ENCODE data around the gene TMEM255B. TPM values are rescaled to one million over a fixed set of nuclear protein-coding genes. Genes with fewer than 3 reads are reported as not detected.

The TMEM255B gene
- total and polyA plus RNA-seq, 9 donors = 0.60 to 18.6 (median 7.9) TPM

DNA sequence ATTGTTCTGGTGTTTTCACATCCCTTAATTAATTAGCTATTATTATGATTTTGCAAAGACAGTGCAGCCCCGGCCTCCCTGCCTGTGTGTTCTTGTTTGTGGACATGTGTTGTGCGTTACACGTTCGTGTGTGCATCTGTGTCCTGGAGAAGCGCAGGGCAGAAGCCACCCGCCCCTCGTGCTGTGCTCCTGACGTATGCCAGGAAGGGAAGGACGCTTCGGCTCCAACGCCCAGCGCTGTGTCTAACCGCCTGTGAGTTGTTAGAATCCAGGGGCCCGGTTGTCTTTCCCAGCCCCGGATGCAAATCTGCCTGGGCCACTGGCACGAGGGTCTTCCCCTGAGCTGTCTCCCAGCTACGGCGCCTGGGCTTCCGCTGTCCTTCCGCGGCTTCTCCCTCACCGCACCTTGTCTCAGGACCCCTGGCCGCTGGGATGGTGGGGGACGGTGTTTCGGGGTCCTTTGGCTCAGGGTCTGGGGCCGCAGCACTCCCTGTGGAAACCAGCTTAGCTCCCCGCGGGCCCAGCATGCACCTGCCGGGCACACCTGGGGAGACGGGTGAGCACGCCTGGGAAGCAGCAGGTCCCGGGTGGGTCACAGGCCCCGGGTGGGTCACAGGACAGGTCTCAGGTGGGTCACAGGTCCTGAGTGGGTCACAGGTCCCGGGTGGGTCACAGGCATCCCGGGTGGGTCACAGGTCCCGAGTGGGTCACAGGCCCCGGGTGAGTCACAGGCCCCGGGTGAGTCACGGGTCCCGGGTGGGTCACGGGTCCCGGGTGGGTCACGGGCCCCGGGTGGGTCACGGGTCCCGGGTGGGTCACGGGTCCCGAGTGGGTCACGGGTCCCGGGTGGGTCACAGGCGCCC, 53.4 kb downstream of the TMEM255B start:
- intact Hi-C loops (cut with DNase I) = loop anchor here in 1 of 4 donors (5.0 kb wide), 1 partner anchor 415 kb away; no protein-coding TSS in a partner anchor

GRCh38 chr13:113813070-113813748, 54.2 kb downstream of the TMEM255B start:
- TF ChIP-seq POLR2A (IDR thresholded peaks at IDR 0.05) (no peak), EP300 (IDR thresholded peaks at IDR 0.05) (no peak)
- TF ChIP-seq, protein P1, sequence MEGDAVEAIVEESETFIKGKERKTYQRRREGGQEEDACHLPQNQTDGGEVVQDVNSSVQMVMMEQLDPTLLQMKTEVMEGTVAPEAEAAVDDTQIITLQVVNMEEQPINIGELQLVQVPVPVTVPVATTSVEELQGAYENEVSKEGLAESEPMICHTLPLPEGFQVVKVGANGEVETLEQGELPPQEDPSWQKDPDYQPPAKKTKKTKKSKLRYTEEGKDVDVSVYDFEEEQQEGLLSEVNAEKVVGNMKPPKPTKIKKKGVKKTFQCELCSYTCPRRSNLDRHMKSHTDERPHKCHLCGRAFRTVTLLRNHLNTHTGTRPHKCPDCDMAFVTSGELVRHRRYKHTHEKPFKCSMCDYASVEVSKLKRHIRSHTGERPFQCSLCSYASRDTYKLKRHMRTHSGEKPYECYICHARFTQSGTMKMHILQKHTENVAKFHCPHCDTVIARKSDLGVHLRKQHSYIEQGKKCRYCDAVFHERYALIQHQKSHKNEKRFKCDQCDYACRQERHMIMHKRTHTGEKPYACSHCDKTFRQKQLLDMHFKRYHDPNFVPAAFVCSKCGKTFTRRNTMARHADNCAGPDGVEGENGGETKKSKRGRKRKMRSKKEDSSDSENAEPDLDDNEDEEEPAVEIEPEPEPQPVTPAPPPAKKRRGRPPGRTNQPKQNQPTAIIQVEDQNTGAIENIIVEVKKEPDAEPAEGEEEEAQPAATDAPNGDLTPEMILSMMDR (IDR thresholded peaks at IDR 0.05) = no peak
- Histone ChIP-seq H3K4me3 (no peak overlapping the region), H3K27me3 (no peaks in the 10 kb centered on the region), H3K9me3 (no peaks in the 10 kb centered on the region), H3K4me1 (ENCODE audit: insufficient read depth) (peaks cover 11% of the 10 kb centered on the region), H3K36me3 (no peaks in the 10 kb centered on the region), H3K27ac (peak overlapping the region in 1 of 2 donors; percentile 15)
- intact Hi-C loops (cut with DNase I) = loop anchor here in 1 of 4 donors (5.0 kb wide), 1 partner anchor 414 kb away; no protein-coding TSS in a partner anchor
- DNase-seq = peak in 1 of 5 donors; percentile 20
- 65 to 67% (median 65%) methylated on average over 29 to 30 of the region's 30 CpGs for WGBS, 3 donors

More for the DNA sequence above, 53.4 kb downstream of the TMEM255B start:
- Histone ChIP-seq H3K4me1 (ENCODE audit: insufficient read depth) (peaks cover 11% of the 10 kb centered on the region), H3K27me3 (no peaks in the 10 kb centered on the region), H3K36me3 (no peaks in the 10 kb centered on the region), H3K9me3 (no peaks in the 10 kb centered on the region), H3K27ac (no peak overlapping the region), H3K4me3 (no peak overlapping the region)
- DNase-seq = peak in 1 of 5 donors; percentile 26
- TF ChIP-seq, protein P1 (IDR thresholded peaks at IDR 0.05) = no peak
- TF ChIP-seq POLR2A (IDR thresholded peaks at IDR 0.05) = no peak
- no peak for TF ChIP-seq EP300 (IDR thresholded peaks at IDR 0.05)
- 82 to 84% (median 84%) methylated on average over 43 to 51 of the region's 51 CpGs for WGBS, 3 donors

- H3K36me3 ChIP-seq = no peaks in the 10 kb centered on the region
- 5 to 39% (median 6%) methylated on average over 26 to 28 of the region's 28 CpGs for WGBS, 3 donors
- peaks cover 11% of the 10 kb centered on the region for H3K4me1 ChIP-seq (ENCODE audit: insufficient read depth)
- peak in 4 of 5 donors; percentile 55 to 86 (median 64) for DNase-seq
- TF ChIP-seq, protein P1 (IDR thresholded peaks at IDR 0.05) = no peak
- no peak for TF ChIP-seq EP300 (IDR thresholded peaks at IDR 0.05)
- no peak for TF ChIP-seq POLR2A (IDR thresholded peaks at IDR 0.05)
- H3K4me3 ChIP-seq = no peak overlapping the region
- intact Hi-C loops (cut with DNase I) = loop anchor here in 1 of 4 donors (5.0 kb wide), 1 partner anchor 413 kb away; no protein-coding TSS in a partner anchor
- H3K27ac ChIP-seq = no peak overlapping the region
- H3K27me3 ChIP-seq = no peaks in the 10 kb centered on the region
- no peaks in the 10 kb centered on the region for H3K9me3 ChIP-seq
Observed at GRCh38 chr13:113813749-113814434, 54.9 kb downstream of the TMEM255B start.

GRCh38 chr13:113814435-113814821, 55.4 kb downstream of the TMEM255B start:
- Histone ChIP-seq H3K4me1 (ENCODE audit: insufficient read depth) (peaks cover 11% of the 10 kb centered on the region), H3K36me3 (no peaks in the 10 kb centered on the region), H3K9me3 (no peaks in the 10 kb centered on the region), H3K4me3 (no peak overlapping the region), H3K27ac (no peak overlapping the region), H3K27me3 (no peaks in the 10 kb centered on the region)
- 24 to 48% (median 34%) methylated on average over 9 to 11 of the region's 11 CpGs for WGBS, 3 donors
- TF ChIP-seq, protein P1 (IDR thresholded peaks at IDR 0.05) = no peak
- no peak for TF ChIP-seq POLR2A (IDR thresholded peaks at IDR 0.05)
- no peak for TF ChIP-seq EP300 (IDR thresholded peaks at IDR 0.05)
- intact Hi-C loops (cut with DNase I) = loop anchor here in 1 of 4 donors (5.0 kb wide), 1 partner anchor 413 kb away; no protein-coding TSS in a partner anchor
- DNase-seq = peak in 1 of 5 donors; percentile 17
